Cortex of kidney (tissue), 1 donor: ENCODE measurements around the gene NUCB1.

ENCODE experiments used
- DNase-seq: peaks from one replicate; lab custom pipeline; 2025; lab: John Stamatoyannopoulos, UW

Gene NUCB1

GRCh38 chr19:48935864-48936263, 35.8 kb downstream of the NUCB1 start:
- DNase-seq: no peak

DNA sequence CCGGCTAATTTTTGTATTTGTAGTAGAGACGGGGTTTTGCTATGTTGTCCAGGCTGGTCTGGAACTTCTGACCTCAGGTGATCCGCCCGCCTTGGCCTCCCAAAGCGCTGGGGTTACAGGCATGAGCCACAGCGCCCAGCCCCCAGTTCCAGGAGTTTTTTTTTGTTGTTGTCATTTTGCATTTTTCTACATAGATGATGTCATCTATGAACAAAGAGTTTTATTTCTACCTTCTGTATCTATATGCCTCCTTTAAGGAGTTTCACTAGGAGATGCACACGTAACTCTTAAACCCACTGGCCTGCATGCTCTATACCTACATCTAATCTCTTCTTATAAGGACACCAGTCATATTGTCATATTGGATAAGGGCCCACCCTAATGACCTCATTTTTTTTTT, 38.1 kb downstream of the NUCB1 start:
- no peak for DNase-seq

DNA sequence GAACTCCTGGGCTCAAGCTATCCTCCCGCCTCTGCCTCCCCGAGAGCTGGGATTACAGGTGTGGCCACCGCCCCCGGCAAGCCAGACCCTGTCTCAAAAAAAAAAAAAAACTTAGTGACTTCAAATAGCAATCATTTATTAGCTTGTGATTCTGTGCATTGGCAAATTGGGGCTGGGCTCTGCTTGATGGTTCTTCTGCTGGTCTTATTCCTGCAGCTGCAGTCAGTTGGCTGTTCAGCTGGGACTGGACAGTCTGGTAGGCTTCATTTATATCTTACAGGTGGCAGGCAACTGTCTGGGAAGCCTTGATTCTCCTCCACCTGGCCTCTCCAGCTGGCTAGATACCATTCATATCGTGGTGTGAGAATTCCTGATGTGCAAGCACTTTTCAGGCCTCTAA, 40.8 kb downstream of the NUCB1 start:
- no peak for DNase-seq

DNA sequence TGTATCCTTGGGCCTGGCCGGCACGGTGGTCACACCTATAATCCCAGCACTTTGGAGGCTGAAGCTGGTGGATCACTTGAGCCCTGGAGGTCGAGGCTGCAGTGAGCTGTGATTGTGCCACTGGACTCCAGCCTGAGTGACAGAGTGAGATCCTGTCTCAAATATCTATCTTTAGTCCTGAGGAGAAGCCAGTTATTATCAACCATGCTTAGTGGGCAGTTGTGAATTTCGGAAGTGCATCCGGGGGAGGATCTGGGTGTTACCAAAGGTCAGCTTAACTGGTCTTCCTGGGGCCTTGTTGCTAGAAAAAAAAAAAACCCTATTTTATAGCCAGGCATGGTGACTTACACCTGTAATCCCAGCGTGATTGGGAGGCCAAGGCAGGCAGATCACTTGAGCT, 43.0 kb downstream of the NUCB1 start:
- no peak for DNase-seq

- DNase-seq: no peak
Observed at GRCh38 chr19:48945415-48945814, 45.3 kb downstream of the NUCB1 start.

DNA sequence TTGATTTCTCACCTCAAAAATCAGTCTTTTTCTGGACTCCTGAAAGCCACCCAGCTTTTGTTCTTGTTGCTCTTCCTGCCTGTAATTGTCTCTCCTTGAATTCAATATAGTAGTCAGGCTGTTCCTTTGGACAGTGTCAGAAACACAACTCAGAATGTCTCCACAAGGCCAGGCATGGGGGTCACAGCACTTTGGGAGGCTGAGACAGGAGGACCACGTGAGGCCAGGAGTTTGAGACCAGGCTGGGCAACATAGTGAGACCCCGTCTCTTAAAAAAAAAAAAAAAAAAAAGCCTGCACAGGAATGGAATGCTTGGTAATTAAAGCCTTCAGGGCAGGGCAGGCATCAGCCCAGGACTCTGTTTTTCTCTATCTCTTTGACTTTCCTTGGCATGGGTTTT, 45.7 kb downstream of the NUCB1 start:
- no peak for DNase-seq

DNA sequence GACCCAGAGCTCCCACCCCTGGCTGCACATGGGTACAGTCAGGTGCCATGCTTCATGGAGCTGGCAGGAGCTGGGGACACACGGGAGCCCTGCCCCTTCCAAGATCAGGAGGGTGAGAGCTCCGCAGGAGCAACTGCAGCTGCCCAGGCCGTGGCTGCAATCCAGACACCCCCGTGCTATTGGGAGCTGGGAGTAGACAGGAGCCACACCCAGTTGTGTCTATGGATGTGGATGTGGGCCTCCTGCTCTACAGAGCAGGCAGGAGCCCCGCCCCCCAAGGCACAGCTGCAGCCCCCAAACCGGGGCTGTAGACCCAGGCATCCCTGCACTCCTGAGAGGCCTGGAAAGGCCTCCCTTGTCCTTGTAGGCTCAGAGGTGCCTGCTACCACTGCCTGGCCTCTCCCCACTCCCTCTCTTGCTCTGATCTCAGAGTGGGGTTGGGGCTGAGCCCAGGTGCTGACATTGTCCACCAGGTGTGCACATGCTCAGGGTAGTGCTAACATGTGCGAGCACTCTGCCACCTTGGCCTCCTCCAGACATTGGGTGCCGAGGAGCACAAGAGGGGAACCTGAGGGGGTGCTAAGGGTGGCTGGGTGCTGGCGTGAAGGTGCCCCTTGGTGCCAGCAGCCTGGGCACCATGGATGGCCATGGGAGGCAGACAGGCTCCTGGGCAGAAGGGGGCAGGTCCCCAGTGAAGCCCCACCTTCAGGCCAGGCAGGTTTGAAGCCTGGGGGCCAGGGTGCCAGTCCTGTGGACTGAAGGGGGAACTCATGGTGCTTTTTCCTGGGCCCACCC, 46.5 kb downstream of the NUCB1 start:
- DNase-seq: no peak

DNA sequence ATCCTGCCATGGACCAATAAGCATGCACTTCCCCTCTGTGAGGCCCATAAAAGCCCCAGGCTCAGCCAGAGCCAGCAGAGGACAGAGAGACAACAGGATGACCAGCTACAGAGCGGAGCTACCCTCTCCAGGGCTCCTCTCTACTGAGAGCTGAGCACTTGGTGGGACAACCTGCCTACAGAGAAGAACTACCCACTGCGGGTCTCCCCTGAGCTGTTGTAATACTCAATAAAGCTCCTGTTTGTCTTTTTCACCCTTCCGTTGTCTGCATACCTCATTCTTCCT, 47.1 kb downstream of the NUCB1 start:
- no peak for DNase-seq

- DNase-seq: no peak
Observed at GRCh38 chr19:48950159-48950558, 50.0 kb downstream of the NUCB1 start.

DNA sequence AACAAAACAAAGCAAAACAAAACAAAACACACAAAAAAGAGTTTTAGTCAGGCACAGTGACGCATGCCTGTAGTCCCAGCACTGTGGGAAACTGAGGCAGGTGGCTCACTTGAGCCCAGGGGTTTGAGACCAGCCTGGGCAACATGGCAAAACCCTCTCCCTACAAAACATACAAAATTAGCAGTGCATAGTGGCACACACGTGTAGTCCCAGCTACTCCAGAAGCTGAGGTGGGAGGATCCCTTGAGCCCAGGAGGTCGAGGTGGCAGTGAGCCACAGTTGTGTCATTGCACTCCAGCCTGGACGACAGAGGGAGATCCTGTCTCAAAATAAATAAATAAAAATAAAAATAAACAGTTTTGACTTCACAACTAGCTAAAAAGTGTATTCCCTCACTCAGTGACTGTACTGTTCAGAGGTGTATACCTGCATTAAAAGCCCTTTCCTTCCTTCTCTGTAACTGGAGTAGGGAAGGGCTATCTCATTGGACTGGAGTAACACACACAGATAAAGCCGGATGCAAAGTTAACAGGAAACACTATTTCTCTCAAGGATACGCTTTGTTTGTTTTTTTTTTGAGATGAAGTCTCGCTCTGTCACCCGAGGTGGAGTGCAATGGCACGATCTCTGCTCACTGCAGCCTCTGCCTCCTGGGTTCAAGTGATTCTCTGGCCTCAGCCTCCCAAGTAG, 50.9 kb downstream of the NUCB1 start:
- no peak for DNase-seq

DNA sequence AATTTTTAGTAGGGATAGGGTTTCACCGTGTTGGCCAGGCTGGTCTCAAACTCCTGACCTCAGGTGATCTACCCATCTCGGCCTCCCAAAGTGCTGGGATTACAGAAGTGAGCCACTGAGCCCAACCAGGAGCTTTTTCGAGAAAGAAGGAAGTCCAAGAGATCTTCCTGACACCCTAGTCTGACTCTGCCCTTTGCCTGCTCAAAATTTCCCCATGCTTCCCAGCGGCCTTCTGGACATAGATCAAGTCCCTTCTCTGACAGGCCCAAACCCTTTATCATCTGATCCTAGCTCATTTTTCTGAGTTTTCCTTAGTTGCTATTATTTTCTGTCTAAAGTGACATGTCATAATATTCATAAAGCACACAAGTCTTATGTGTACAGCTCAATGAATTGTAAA, 53.0 kb downstream of the NUCB1 start:
- DNase-seq: no peak

GRCh38 chr19:48953990-48954594, 54.0 kb downstream of the NUCB1 start:
- no peak for DNase-seq

- DNase-seq: peak; percentile 58
Observed at GRCh38 chr19:48954595-48955307, 54.6 kb downstream of the NUCB1 start, which contains the start of gene BAX. Gene BAX, plus strand, starts transcription at chr19:48954875. Its CDS starts 54 bp downstream, at chr19:48954929.

- no peak for DNase-seq
Observed at GRCh38 chr19:48955308-48955958, 55.3 kb downstream of the NUCB1 start.

DNA sequence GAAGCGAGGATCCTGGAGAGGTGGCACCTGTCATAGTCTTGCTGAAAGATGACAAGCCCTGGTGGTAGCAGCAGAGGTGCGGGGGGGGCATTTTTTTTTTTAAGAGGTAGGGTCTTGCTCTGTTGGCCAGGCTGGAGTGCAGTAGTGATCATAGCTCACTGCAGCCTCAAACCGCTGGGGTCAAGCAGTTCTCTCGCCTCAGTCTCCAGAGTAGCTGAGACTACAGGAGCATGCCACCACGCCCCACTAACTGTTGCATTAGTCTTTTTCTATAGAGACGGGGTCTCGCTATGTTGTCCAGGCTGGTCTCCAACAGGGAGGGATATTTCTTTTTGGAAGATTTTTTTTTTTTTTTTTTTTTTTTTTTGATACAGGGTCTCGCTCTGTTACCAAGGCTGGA, 57.9 kb downstream of the NUCB1 start:
- no peak for DNase-seq

DNA sequence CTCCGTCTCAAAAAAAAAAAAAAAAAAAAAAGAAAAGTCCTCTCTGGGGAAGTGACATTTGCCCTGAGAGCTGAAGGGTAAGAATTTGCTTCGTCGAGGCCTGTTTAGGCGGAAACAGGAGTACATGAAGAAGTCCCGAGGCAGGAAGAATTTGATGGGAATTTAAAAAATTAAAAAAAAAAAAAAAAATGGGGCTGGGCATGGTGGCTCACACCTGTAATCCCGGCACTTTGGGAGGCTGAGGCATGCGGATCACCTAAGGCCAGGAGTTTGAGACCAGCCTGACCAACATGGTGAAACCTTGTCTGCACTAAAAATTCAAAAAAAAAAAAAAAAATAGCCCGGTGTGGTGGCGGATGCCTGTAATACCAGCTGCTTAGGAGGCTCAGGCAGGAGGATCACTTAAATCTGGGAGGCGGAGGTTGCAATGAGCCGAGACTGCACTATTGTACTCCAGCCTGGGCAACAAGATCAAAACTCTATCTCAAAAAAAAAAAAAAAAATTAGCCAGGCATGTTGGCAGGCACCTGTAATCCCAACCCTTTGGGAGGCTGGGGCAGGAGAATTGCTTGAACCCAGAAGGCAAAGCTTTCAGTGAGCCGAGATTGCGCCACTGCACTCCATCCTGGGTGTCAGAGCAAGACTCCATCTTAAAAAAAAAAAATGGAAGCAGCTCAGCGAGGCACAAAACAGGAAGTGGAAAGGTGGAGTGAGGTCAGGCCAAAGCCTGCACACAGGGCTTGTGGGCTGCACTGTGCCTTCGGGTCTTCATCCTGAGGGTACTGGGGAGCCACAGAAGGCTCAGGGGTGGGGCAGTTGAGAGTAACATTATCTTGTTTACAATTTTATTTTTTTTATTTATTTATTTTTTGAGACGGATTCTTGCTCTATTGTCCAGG, 59.5 kb downstream of the NUCB1 start:
- DNase-seq: no peak

DNA sequence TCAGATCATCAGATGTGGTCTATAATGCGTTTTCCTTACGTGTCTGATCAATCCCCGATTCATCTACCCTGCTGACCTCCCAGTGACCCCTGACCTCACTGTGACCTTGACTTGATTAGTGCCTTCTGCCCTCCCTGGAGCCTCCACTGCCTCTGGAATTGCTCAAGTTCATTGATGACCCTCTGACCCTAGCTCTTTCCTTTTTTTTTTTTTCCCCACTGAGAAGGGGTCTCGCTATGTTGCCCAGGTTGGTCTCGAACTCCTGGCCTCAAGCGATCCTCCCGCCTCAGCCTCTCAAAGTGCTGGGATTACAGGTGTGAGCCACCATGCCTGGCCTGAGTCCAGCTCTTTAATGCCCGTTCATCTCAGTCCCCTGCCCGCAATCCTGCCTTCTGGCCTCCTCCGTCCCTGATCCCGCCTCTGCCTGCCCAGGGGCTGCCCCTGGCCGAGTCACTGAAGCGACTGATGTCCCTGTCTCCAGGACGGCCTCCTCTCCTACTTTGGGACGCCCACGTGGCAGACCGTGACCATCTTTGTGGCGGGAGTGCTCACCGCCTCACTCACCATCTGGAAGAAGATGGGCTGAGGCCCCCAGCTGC, 61.0 kb downstream of the NUCB1 start:
- DNase-seq: no peak

DNA sequence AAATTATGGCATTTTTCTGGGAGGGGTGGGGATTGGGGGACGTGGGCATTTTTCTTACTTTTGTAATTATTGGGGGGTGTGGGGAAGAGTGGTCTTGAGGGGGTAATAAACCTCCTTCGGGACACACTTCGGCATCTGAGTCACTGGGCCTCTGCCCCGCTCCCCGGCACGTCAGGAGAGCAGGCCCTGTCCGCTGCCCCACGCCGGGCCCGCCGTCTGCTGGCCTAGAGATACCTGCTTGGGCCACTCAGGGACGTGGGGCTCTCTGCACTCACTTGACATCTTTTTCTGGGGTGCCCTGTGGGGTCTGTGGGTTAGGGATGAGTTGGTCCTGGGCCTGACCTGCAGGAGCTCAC, 61.5 kb downstream of the NUCB1 start:
- no peak for DNase-seq

GRCh38 chr19:48962029-48962848, 62.1 kb downstream of the NUCB1 start:
- no peak for DNase-seq

GRCh38 chr19:48962849-48963165, 62.7 kb downstream of the NUCB1 start:
- DNase-seq: no peak
